CD14-positive monocyte (primary cell): ENCODE results near the gene EMD. TPM values are rescaled to one million over a fixed set of nuclear protein-coding genes. Genes with fewer than 3 reads are reported as not detected.

Experiments
- DNase-seq, 3 donors: peaks; one replicate each; pipeline ENCODE4 v3.0.0-alpha.2; 2011 to 2022
- H2AFZ ChIP-seq: 2 replicates; pipeline ENCODE4 v1.6.0; 2012; ENCODE audit warnings: mild to moderate bottlenecking, low read depth, low read length, inconsistent platforms; ENCODE audit not compliant: insufficient read depth, poor library complexity, severe bottlenecking
- H3K27ac ChIP-seq, 2 donors: 1 replicate in 1 of 2; 2 replicates in 1 of 2; pipeline ENCODE4 v1.5.1; 2012 to 2013; ENCODE audit warnings: low read length in 2 of 2, control low read depth in 1 of 2, inconsistent platforms in 1 of 2, low read depth in 1 of 2, mild to moderate bottlenecking in 1 of 2
- H3K27me3 ChIP-seq, 2 donors: one replicate each; pipeline versions ENCODE4 v1.6.0 to v1.6.1; 2011 to 2013; ENCODE audit warnings: low read length in 2 of 2; ENCODE audit not compliant: control insufficient read depth in 2 of 2, insufficient read depth in 2 of 2
- H3K36me3 ChIP-seq, 2 donors: replicated peaks in 1 of 2; 1 replicate in 1 of 2; 2 replicates in 1 of 2; pipeline versions ENCODE4 v1.5.1 to v1.6.1; 2012 to 2013; ENCODE audit warnings: low read length in 2 of 2, control low read depth in 1 of 2, inconsistent platforms in 1 of 2, mild to moderate bottlenecking in 1 of 2; ENCODE audit not compliant: insufficient read depth in 2 of 2, control insufficient read depth in 1 of 2
- H3K4me1 ChIP-seq, 2 donors: 1 replicate in 1 of 2; 2 replicates in 1 of 2; pipeline versions ENCODE4 v1.5.1 to v1.6.1; 2012 to 2013; ENCODE audit warnings: low read length in 2 of 2, control low read depth in 1 of 2, inconsistent platforms in 1 of 2, mild to moderate bottlenecking in 1 of 2, moderate library complexity in 1 of 2; ENCODE audit not compliant: insufficient read depth in 2 of 2, control insufficient read depth in 1 of 2
- H3K4me2 ChIP-seq: replicated peaks from 2 replicates; pipeline ENCODE3; 2012; ENCODE audit warnings: low read length, moderate library complexity, mild to moderate bottlenecking; ENCODE audit not compliant: poor library complexity, severe bottlenecking; ENCODE audit errors: extremely low read depth
- H3K4me3 ChIP-seq, 3 experiments: fragments of 200-600 bp in 1 of 3; sonication (generic) in 1 of 3; replicated peaks in 1 of 3; 1 replicate in 2 of 3; 2 replicates in 1 of 3; pipeline ENCODE4 v1.5.1; 2011 to 2013; ENCODE audit warnings: low read length in 3 of 3, mild to moderate bottlenecking in 3 of 3, control low read depth in 2 of 3, low read depth in 2 of 3, inconsistent platforms in 1 of 3, moderate library complexity in 1 of 3
- H3K79me2 ChIP-seq: 2 replicates; pipeline ENCODE4 v1.6.0; 2012; ENCODE audit warnings: mild to moderate bottlenecking, control low read depth, inconsistent platforms, low read length, moderate library complexity; ENCODE audit not compliant: insufficient read depth
- H3K9ac ChIP-seq: 2 replicates; pipeline ENCODE4 v1.6.0; 2017; ENCODE audit warnings: low read length, mild to moderate bottlenecking; ENCODE audit not compliant: insufficient read depth, poor library complexity, severe bottlenecking
- H3K9me3 ChIP-seq, 2 donors: replicated peaks in 1 of 2; 1 replicate in 1 of 2; 2 replicates in 1 of 2; pipeline versions ENCODE4 v1.5.1 to v1.6.1; 2012 to 2013; ENCODE audit warnings: low read length in 2 of 2, control low read depth in 1 of 2; ENCODE audit not compliant: control insufficient read depth in 1 of 2, insufficient read depth in 1 of 2
- H4K20me1 ChIP-seq: 2 replicates; pipeline ENCODE4 v1.6.0; 2012; ENCODE audit warnings: mild to moderate bottlenecking, low read length, control low read depth, moderate library complexity; ENCODE audit not compliant: insufficient read depth
- H3K27ac Mint-ChIP-seq, 7 donors: one replicate each; pipeline ENCODE4 v1.8.0; 2020; ENCODE audit warnings: mild to moderate bottlenecking in 7 of 7, mixed read lengths in 7 of 7, moderate library complexity in 6 of 7, inconsistent platforms in 2 of 7
- H3K27me3 Mint-ChIP-seq, 3 donors: one replicate each; pipeline ENCODE4 v1.8.0; 2021 to 2022; ENCODE audit warnings: low read depth in 3 of 3, mild to moderate bottlenecking in 3 of 3, mixed read lengths in 3 of 3, moderate library complexity in 3 of 3, inconsistent platforms in 1 of 3
- H3K36me3 Mint-ChIP-seq, 2 donors: one replicate each; pipeline ENCODE4 v1.8.0; 2020; ENCODE audit warnings: mixed read lengths in 2 of 2, inconsistent platforms in 1 of 2, mild to moderate bottlenecking in 1 of 2
- H3K4me1 Mint-ChIP-seq: one replicate; pipeline ENCODE4 v1.8.0; 2020; ENCODE audit warnings: mild to moderate bottlenecking, mixed read lengths
- H3K4me3 Mint-ChIP-seq, 2 donors: one replicate each; pipeline ENCODE4 v1.8.0; 2020; ENCODE audit warnings: mild to moderate bottlenecking in 2 of 2, mixed read lengths in 2 of 2, moderate library complexity in 1 of 2
- H3K9me3 Mint-ChIP-seq, 7 donors: one replicate each; pipeline ENCODE4 v1.8.0; 2020 to 2022; ENCODE audit warnings: mixed read lengths in 7 of 7, mild to moderate bottlenecking in 6 of 7, moderate library complexity in 6 of 7, inconsistent platforms in 2 of 7
- WGBS: methylation state at CpG from one replicate; pipeline ENCODE4 v1.1.5; 2013; ENCODE audit warnings: missing lambda C conversion rate; ENCODE audit not compliant: insufficient coverage; 5-methylcytosine and 5-hydroxymethylcytosine counted together
- intact Hi-C, 2 donors: fragments of 100-400 bp; cut with micrococcal nuclease; formaldehyde crosslinking; loops; one replicate each; pipeline versions ENCODE4 v1.15.0 to v1.15.1; 2023
- polyA plus RNA-seq, 3 donors: library from polyadenylated mRNA; depleted of rRNA in 1 of 3; unstranded in 2 of 3; stranded (reverse) in 1 of 3; fragments of 300-500 nt in 2 of 3; fragments of >200 nt in 1 of 3; fragmentation: Illumina TruSeq in 2 of 3; gene quantifications; 1 replicate in 2 of 3; 2 replicates in 1 of 3; pipeline ENCODE4 v1.2.3, GENCODE V29; 2012 to 2021
- TF ChIP-seq, protein P1 (sequence below): fragments of 200-600 bp; IDR thresholded peaks from one replicate; pipeline ENCODE4 v1.8.0; 2022; ENCODE audit warnings: antibody characterized with exemption, mild to moderate bottlenecking

EMD gene
- polyA plus RNA-seq, 3 donors = 14.0 to 126 (median 17.6) TPM

DNA sequence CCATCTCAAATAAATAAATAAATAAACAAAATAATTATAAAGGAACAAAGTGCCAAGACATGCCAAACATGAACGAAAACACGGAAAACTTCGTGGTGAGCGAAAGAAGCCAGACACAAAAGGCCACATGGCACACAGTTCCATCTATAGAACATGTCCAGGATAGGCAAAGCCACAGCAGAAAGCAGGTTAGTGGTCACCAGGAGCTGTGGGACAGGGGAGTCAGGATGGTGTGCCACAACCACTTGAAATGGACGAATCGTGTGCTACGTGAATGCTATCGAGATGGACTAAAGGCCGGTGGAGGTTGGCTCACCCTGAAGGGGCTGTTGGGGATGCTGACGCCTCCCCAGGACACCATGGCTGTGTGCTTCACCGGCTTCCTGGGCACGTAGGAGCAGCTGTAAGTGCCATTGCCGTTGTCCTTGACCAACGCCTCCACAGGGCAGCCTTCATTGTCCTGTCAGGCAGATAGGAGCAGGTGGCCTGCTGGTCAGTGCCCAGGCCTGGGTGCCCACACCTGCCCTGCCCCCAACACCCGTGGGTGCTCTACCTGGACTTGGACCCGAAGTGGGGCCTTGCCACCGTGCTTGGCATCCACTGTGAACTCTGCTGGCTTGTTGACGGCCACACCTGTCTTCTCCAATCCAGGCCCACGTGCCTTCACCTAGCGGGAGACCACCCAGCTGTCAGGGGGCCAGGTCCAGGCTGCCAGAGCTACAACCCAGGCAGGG, 15.2 kb upstream of the EMD start:
- Histone ChIP-seq H3K9me3 (no peaks in the 10 kb centered on the region), H2AFZ (no peak overlapping the region), H3K36me3 (peaks cover 86 to 88% of the 10 kb centered on the region in 2 donors), H3K4me1 (peaks cover 21 to 29% of the 10 kb centered on the region in 2 donors), H3K27me3 (no peaks in the 10 kb centered on the region), H4K20me1 (peaks cover 94% of the 10 kb centered on the region), H3K4me3 (no peak overlapping the region), H3K27ac (no peak overlapping the region), H3K4me2 (no peak overlapping the region), H3K9ac (no peak overlapping the region), H3K79me2 (peaks cover 93% of the 10 kb centered on the region)
- Mint-ChIP-seq H3K9me3 (peaks cover 0 to 8% (median 0%) of the 10 kb centered on the region in 7 donors), H3K4me1 (peaks cover 8% of the 10 kb centered on the region), H3K36me3 (peaks cover 43 to 87% of the 10 kb centered on the region in 2 donors), H3K4me3 (no peak overlapping the region), H3K27me3 (peaks cover 0 to 7% (median 0%) of the 10 kb centered on the region in 3 donors), H3K27ac (peak overlapping the region in 3 of 7 donors; percentile 26 to 75 (median 36))
- intact Hi-C loops = no loop called here
- TF ChIP-seq, protein P1, sequence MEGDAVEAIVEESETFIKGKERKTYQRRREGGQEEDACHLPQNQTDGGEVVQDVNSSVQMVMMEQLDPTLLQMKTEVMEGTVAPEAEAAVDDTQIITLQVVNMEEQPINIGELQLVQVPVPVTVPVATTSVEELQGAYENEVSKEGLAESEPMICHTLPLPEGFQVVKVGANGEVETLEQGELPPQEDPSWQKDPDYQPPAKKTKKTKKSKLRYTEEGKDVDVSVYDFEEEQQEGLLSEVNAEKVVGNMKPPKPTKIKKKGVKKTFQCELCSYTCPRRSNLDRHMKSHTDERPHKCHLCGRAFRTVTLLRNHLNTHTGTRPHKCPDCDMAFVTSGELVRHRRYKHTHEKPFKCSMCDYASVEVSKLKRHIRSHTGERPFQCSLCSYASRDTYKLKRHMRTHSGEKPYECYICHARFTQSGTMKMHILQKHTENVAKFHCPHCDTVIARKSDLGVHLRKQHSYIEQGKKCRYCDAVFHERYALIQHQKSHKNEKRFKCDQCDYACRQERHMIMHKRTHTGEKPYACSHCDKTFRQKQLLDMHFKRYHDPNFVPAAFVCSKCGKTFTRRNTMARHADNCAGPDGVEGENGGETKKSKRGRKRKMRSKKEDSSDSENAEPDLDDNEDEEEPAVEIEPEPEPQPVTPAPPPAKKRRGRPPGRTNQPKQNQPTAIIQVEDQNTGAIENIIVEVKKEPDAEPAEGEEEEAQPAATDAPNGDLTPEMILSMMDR = no peak
- 92% methylated on average over 13 of the region's 20 CpGs for WGBS
- DNase-seq = no peak

DNA sequence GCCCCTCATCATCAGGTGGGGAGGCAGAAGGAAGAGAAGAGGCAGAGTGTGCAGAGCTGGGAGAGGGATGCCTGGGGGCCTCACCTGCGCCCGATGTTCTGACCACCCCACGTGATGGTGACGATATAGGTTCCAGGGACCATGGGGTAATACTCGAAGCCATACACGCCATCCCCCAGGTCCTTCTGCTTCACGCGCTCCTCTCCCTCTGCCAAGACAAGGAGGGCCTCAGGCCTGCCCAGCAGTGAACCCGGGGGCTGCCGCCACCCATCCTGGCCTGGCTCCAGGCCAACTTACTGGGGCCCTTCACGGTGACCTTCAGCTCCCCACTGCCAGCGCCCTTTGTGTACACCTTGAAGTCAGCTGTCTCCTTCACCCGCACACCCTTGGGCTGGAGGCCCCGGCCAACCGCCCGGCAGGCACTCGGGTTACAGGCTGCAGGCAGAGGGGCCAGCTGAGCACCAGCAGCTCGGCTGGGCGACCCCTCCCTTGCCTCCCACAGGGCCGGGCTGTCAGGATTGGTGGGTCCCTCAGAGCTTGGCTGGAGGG, 14.0 kb upstream of the EMD start:
- Histone ChIP-seq H3K36me3 (peaks cover 73 to 76% of the 10 kb centered on the region in 2 donors), H3K27me3 (no peaks in the 10 kb centered on the region), H3K4me3 (no peak overlapping the region), H3K9me3 (no peaks in the 10 kb centered on the region), H3K4me1 (peaks cover 21 to 32% of the 10 kb centered on the region in 2 donors), H3K79me2 (peaks cover 87% of the 10 kb centered on the region), H3K4me2 (no peak overlapping the region), H4K20me1 (peaks cover 86% of the 10 kb centered on the region), H3K27ac (peak overlapping the region in 1 of 2 donors; percentile 14), H3K9ac (no peak overlapping the region), H2AFZ (no peak overlapping the region)
- 92% methylated on average over 5 of the region's 20 CpGs for WGBS
- TF ChIP-seq, protein P1 = no peak
- H3K27ac Mint-ChIP-seq = peak overlapping the region in 5 of 7 donors; percentile 57 to 83 (median 74)
- intact Hi-C loops = no loop called here
- peak overlapping the region in 1 of 2 donors; percentile 20 for H3K4me3 Mint-ChIP-seq
- peaks cover 0 to 10% (median 1%) of the 10 kb centered on the region in 7 donors for H3K9me3 Mint-ChIP-seq
- peaks cover 39 to 81% of the 10 kb centered on the region in 2 donors for H3K36me3 Mint-ChIP-seq
- peaks cover 0 to 7% (median 0%) of the 10 kb centered on the region in 3 donors for H3K27me3 Mint-ChIP-seq
- peaks cover 8% of the 10 kb centered on the region for H3K4me1 Mint-ChIP-seq
- DNase-seq = no peak
